GM12878 (cell line): ENCODE measurements around the gene NPBWR2. TPM values are rescaled to one million over a fixed set of nuclear protein-coding genes. Genes with fewer than 3 reads are reported as not detected.

Source experiments
- ATAC-seq: fragments of 200-7000 bp; cut with Tn5 transposase; 3 replicates; pipeline ENCODE4 v1.9.1; 2020; ENCODE audit warnings: mild to moderate bottlenecking, moderate library complexity
- BruUV-seq: library from RNA; stranded (reverse); fragments of 400-500 nt; replicated peaks from 2 replicates; lab custom pipeline; 2021; lab: Mats Ljungman, UMichigan
- CTCF ChIA-PET: fragments of 300-600 bp; sonication (Branson Sonifier 250); formaldehyde crosslinking; extraction: SDS; loops from one replicate; lab custom pipeline; 2021; ENCODE audit warnings: inconsistent platforms; lab: Yijun Ruan, JAX
- POLR2A ChIA-PET: fragments of 350-600 bp; formaldehyde crosslinking; extraction: SDS; loops from one replicate; lab custom pipeline; 2021; ENCODE audit warnings: inconsistent platforms; lab: Charles Lee
- RAD21 ChIA-PET: fragments of 300-600 bp; sonication (Branson Sonifier 250); formaldehyde crosslinking; loops from one replicate; lab custom pipeline; 2023; ENCODE audit warnings: antibody characterized with exemption; ENCODE audit not compliant: unreplicated experiment; lab: Charles Lee
- SMC1A ChIA-PET: fragments of 300-600 bp; sonication (Branson Sonifier 250); formaldehyde crosslinking; loops from one replicate; lab custom pipeline; 2023; ENCODE audit not compliant: unreplicated experiment, uncharacterized antibody; lab: Charles Lee
- DNase-seq: peaks from one replicate; pipeline ENCODE4 v3.0.0-alpha.2; 2011; ENCODE audit warnings: low read depth, low spot score
- FAIRE-seq: peaks from 3 replicates; lab custom pipeline; 2011; peaks lifted over from hg19 to GRCh38; lab: Jason Lieb, UNC
- H2AFZ ChIP-seq: 2 replicates; pipeline ENCODE4 v1.6.0; 2011; ENCODE audit warnings: low read depth, low read length, control low read depth; ENCODE audit not compliant: control insufficient read depth
- H3K27ac ChIP-seq: 2 replicates; pipeline ENCODE4 v1.5.1; 2011; ENCODE audit warnings: control low read depth; ENCODE audit not compliant: control insufficient read depth, insufficient read depth
- H3K27me3 ChIP-seq, 2 experiments: replicated peaks in 1 of 2; 2 replicates each; pipeline versions ENCODE4 v1.6.0 to v1.6.1; 2011; ENCODE audit warnings: low read length in 1 of 2; ENCODE audit not compliant: control insufficient read depth in 2 of 2, insufficient read depth in 2 of 2
- H3K36me3 ChIP-seq, 2 experiments: 2 replicates each; pipeline ENCODE4 v1.5.1; 2011; ENCODE audit warnings: low read length in 1 of 2; ENCODE audit not compliant: control insufficient read depth in 2 of 2, insufficient read depth in 2 of 2
- H3K4me1 ChIP-seq: 2 replicates; pipeline ENCODE4 v1.6.1; 2011; ENCODE audit warnings: mild to moderate bottlenecking, low read length, moderate library complexity, mixed read lengths; ENCODE audit not compliant: control insufficient read depth, insufficient read depth
- H3K4me2 ChIP-seq: 2 replicates; pipeline ENCODE4 v1.6.0; 2011; ENCODE audit warnings: control low read depth; ENCODE audit not compliant: control insufficient read depth, insufficient read depth
- H3K4me3 ChIP-seq: fragments of 200-600 bp; sonication (generic); 2 replicates; pipeline ENCODE4 v1.5.1; 2016
- H3K79me2 ChIP-seq: 2 replicates; pipeline ENCODE4 v1.6.0; 2011; ENCODE audit warnings: low read length; ENCODE audit not compliant: control insufficient read depth, insufficient read depth
- H3K9ac ChIP-seq: 2 replicates; pipeline ENCODE4 v1.8.0; 2011; ENCODE audit warnings: low read length, control low read depth, mixed read lengths; ENCODE audit not compliant: control insufficient read depth, insufficient read depth
- H3K9me3 ChIP-seq: replicated peaks from 3 replicates; pipeline ENCODE4 v1.5.1; 2011; ENCODE audit warnings: mild to moderate bottlenecking, low read length; ENCODE audit not compliant: control insufficient read depth, insufficient read depth
- H4K20me1 ChIP-seq: 2 replicates; pipeline ENCODE4 v1.6.0; 2011; ENCODE audit not compliant: control insufficient read depth, insufficient read depth
- EP300 ChIP-seq, 2 experiments: fragments of 150-350 bp in 1 of 2; IDR thresholded peaks; 2 replicates each; pipeline ENCODE4 v1.6.1; 2011 to 2012; ENCODE audit warnings: low read depth in 2 of 2, low read length in 2 of 2, borderline replicate concordance in 1 of 2, improper control_type of control experiment in 1 of 2, inconsistent platforms in 1 of 2; ENCODE audit not compliant: control insufficient read depth in 1 of 2
- NFIC ChIP-seq: IDR thresholded peaks from 2 replicates; pipeline ENCODE4 v1.6.1; 2012; ENCODE audit warnings: low read depth, mild to moderate bottlenecking, inconsistent platforms, low read length, moderate library complexity
- SMARCA5 ChIP-seq: fragments of 450-650 bp; IDR thresholded peaks from 2 replicates; pipeline ENCODE4 v1.6.1; 2017; ENCODE audit warnings: mild to moderate bottlenecking
- WGBS: methylation state at CpG from one replicate; pipeline ENCODE4 v1.1.6; 2016; ENCODE audit warnings: low lambda C conversion rate; ENCODE audit not compliant: insufficient replicate concordance, insufficient coverage; ENCODE audit errors: missing lambda C conversion rate; 5-methylcytosine and 5-hydroxymethylcytosine counted together
- in situ Hi-C: fragments of 300-500 bp; cut with MboI; formaldehyde crosslinking; loops from 9 replicates; pipeline ENCODE4 v1.14.3; 2018; ENCODE audit warnings: mixed read lengths
- intact Hi-C: fragments of 100-400 bp; cut with micrococcal nuclease; formaldehyde crosslinking; loops from one replicate; pipeline ENCODE4 v1.14.2; 2022; ENCODE audit not compliant: unreplicated experiment
- polyA plus RNA-seq, 11 experiments: library from polyadenylated mRNA; depleted of rRNA in 4 of 11; unstranded in 6 of 11; stranded (reverse) in 5 of 11; fragments of >200 nt; fragmentation: Nextera tagmentation in 4 of 11; fragmentation: Illumina TruSeq in 1 of 11; extraction: Ambion mirVana in 4 of 11; extraction: Trizol in 1 of 11; gene quantifications; 1 replicate in 1 of 11; 2 replicates in 10 of 11; pipeline versions ENCODE4 v1.2.1 to v1.2.3, GENCODE V29; 2011 to 2016; ENCODE audit warnings: inconsistent platforms in 2 of 11, missing spikeins in 2 of 11, low read depth in 1 of 11
- total RNA-seq, 4 experiments: library from RNA; depleted of rRNA in 3 of 4; stranded (reverse); fragments of >200 nt in 3 of 4; fragmentation: Illumina TruSeq in 1 of 4; extraction: Trizol in 1 of 4; gene quantifications; 2 replicates each; pipeline versions ENCODE4 v1.2.1 to v1.2.3, GENCODE V29; 2013 to 2021
- TF ChIP-seq, protein P1 (sequence below): IDR thresholded peaks from 2 replicates; pipeline ENCODE4 v1.6.1; 2011; ENCODE audit warnings: borderline replicate concordance, low read depth, mild to moderate bottlenecking, moderate library complexity, mixed read lengths, low read length; ENCODE audit not compliant: insufficient read depth; ENCODE audit errors: extremely low read length

Gene NPBWR2
- total and polyA plus RNA-seq, 10 of the 15 experiments (the other 5 are each of a cell fraction or from before 2014, with no cell fraction given) = not detected

DNA sequence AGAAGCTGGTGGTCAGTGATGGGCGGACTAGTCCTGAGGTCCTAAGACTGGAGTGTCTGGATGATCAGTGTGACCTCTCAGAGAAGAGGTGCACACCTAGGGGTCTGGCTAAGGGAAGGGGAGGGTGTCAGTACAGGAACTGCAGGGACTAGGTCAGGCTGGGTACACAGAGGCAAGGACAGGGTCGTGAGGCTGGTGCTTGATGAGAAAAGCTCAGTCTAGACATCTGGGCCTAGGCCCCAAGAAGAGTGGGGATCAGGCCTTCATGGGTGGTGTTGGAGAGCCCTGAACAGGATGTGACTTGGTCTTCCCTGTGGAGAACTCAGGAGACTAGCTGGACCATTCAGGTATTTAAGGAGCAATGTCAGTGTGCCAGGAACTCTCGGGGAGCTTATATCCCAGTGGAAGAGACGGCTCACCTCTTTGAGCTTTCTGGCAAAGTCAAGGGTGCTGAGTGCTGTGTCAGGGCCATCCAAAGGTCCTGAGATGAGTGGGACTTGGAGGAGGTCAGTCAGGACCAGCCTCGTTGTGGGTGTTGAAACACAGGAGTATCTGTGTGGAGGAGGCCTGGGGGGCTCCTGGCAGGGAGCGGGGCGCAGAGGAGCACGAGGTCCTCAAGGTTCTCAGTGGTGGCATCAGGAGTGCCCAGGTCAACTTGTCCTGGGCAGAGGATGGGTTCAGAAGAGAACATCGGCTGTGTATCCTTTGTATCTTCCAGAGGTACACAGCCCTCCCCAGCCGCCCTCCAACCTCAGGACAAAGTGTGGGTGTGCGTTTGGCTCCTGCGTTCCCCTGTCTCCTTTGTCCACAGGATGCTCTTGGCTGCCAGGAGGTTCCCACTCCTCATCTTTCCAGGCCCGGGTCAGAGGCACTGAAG, 43.6 kb upstream of the NPBWR2 start (continued):
- TF ChIP-seq NFIC (no peak), SMARCA5 (no peak)

DNA sequence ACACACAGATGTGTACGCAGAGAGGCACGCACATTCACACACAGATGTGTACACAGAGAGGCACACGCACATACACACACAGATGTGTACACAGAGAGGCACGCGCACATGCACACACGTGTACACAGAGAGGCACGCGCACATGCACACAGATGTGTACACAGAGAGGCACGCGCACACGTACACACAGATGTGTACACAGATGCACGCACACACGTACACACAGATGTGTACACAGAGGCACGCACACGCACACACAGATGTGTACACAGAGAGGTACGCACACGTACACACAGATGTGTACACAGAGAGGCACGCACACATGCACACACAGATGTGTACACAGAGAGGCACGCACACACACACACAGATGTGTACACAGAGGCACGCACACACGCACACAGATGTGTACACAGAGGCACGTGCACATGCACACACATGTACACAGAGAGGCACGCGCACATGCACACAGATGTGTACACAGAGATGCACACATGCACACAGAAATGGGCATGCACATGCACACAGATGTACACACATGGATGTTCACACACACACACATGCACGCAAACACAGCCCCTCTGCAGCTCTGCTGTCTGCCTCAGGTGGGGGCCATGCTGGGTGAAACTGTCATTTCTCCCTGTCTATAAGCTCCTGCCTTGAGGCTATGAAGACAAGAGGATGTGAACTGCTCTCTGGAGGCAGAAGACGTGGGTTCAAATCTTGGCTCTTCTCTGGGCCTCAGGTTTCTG, 42.6 kb upstream of the NPBWR2 start:
- Histone ChIP-seq H3K4me3 (no peak overlapping the region), H2AFZ (no peak overlapping the region), H3K27ac (no peak overlapping the region), H3K9ac (no peak overlapping the region), H4K20me1 (no peaks in the 10 kb centered on the region), H3K9me3 (peaks cover 5% of the 10 kb centered on the region; the same call in 2 of the 3 replicates), H3K27me3 (no peaks in the 10 kb centered on the region)
- intact Hi-C loops = no loop called here
- 76% methylated on average over 25 of the region's 26 CpGs for WGBS
- no peak for ATAC-seq
- no TSS peak for BruUV-seq
- ChIA-PET SMC1A (no interaction called here), RAD21 (no interaction called here)
- TF ChIP-seq EP300 (IDR thresholded peaks at IDR 0.05; ENCODE audit: borderline replicate concordance in 1 of 2, control insufficient read depth in 1 of 2, low read depth in 2 of 2, low read length in 2 of 2) = no peak
- TF ChIP-seq, protein P1, sequence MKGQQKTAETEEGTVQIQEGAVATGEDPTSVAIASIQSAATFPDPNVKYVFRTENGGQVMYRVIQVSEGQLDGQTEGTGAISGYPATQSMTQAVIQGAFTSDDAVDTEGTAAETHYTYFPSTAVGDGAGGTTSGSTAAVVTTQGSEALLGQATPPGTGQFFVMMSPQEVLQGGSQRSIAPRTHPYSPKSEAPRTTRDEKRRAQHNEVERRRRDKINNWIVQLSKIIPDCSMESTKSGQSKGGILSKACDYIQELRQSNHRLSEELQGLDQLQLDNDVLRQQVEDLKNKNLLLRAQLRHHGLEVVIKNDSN = no peak
- TF ChIP-seq, all 136 proteins: peak for 0
- CTCF ChIA-PET = no interaction called here
- POLR2A ChIA-PET = no interaction called here
- Histone ChIP-seq H3K79me2 (no peaks in the 10 kb centered on the region), H3K4me1 (no peaks in the 10 kb centered on the region), H3K36me3 (no peaks in the 10 kb centered on the region), H3K4me2 (no peak overlapping the region)
- DNase-seq (no peak), FAIRE-seq (no peak)
- in situ Hi-C loops = no loop called here
